Hematopoietic multipotent progenitor cell treated with erythropoietin and hydrocortisone succinate and interleukin-3 and kit ligand, for 15 days (in vitro differentiated cells): Measurements from ENCODE around the gene COL23A1.
"Not testable (repeated sequence)": the region's sequence is repeated elsewhere in the genome, so short reads cannot be mapped to it uniquely, and the experiment has no call there.

Experiments
- DNase-seq: peaks from one replicate; pipeline ENCODE4 v3.0.0-alpha.2; 2015; ENCODE audit warnings: low spot score

COL23A1 gene

DNA sequence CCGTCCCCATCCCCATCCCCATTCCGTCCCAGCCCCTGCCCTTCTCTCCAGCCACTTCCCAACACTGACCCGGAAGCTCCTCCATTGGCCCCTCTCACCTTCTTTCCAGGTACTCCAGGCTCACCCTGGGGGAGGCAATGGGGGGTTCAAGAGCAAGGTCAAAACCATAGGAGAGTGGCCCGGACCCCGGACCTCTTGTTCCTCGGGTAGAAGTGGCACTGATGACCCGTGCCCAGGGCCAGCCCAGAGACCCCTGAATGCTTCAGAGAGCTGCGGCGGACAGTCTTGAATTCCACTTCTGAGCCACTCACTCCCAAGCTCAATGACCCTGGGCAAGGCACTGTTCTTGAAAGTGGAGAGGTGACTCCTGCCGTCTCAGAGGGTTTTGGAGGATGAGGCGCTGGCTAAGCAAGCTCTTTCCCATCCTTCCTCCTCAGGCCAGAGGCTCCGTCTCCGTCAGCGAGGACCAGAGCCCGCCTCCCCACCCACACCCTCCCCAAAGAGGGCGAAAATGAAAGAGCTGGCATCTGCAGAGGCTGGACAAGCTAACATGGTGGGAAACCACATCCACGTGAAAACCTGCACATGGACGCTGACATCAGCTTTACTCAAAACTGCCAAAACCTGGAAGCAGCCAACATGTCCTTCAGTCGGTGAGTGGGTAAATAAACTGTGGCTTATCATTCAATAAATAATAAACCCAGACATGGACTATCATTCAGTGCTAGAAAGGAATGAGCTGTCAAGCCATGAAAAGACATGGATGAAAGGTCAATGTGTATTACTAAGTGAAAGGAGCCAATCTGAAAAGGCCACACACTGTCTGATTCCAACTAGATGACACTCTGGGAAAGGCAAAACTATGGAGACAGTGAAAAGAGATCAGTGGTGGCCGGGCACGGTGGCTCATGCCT, 330.3 kb downstream of the COL23A1 start:
- no peak for DNase-seq

DNA sequence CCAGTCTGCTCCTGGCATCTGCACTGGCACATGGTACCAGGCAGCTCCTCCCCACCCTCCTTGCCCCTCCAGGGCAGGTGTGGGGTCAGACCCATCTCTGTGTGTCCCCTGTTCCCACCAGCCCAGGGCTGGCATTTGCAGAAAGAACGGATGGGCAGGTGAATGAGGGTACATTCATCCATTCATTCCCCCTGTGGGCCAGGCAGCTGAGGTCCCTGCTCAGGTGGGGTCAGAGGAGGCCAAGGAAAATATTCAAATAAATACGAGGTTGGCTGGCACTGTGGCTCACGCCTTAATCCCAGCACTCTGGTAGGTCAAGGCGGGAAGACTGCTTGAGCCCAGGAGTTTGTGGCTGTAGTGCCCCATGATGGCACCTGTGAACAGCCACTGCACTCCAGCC, 332.5 kb downstream of the COL23A1 start:
- no peak for DNase-seq

DNA sequence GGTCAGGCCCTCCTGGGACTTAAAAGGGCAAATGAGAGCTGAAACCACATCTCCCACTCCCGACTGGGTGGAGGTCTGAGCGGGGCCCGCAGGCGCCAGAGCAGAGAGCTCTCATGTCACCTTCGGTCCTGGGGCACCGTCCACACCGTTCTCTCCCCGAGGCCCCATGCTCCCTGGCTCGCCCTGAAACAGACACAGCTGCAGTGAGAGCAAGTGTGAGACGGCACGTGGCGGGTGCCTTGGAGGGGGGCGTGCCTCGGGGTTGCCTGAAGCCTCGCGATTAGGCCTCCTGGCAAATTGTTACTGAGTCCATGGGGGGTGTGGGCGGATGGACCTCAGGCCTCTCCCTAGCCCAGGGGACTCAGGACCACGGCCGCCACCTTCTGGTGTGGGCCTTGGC, 333.4 kb downstream of the COL23A1 start:
- no peak for DNase-seq

GRCh38 chr5:178253632-178254031, 336.6 kb downstream of the COL23A1 start:
- not testable (repeated sequence) for DNase-seq

GRCh38 chr5:178252258-178252657, 337.9 kb downstream of the COL23A1 start:
- DNase-seq, result no peak

DNA sequence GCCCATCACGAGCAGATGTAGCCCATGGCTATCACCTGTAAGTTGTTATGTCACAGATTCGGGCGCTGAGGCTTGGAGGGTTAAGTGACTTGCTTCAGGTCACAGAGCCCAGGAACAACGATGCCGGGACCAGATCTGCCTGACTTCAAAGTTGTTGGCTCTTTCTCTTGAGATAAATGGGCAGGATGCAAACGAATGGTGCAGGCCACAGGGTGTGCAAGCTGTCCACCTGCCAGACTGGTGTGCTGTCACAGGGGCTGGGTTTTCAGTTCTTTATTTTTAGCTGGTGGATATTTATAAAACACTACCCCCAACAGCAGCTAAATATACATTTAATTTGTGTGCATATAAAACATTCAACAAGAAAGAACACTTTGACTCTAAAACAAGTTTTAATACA, 339.9 kb downstream of the COL23A1 start:
- DNase-seq, result no peak

GRCh38 chr5:178249191-178249989, 340.8 kb downstream of the COL23A1 start:
- no peak for DNase-seq

DNA sequence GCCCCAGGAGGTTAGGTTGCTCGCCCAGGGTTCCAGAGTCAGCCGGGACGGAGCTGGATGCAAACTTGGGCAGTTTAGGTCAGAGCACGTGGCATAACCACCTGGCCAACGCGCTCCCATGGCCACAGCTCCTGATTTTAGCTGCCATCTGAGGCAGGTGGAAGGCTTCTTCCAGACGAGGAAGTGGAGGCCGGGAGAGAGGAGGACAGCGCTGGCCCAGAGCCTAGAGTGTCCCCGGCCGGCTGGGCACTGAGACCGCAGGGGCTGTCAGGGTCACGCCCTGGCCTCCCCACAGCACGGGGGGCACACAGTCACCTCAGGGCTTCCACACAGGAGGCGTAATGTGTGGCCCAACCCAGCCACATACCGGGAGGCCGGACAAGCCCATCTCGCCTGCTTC, 341.4 kb downstream of the COL23A1 start:
- no peak for DNase-seq

DNA sequence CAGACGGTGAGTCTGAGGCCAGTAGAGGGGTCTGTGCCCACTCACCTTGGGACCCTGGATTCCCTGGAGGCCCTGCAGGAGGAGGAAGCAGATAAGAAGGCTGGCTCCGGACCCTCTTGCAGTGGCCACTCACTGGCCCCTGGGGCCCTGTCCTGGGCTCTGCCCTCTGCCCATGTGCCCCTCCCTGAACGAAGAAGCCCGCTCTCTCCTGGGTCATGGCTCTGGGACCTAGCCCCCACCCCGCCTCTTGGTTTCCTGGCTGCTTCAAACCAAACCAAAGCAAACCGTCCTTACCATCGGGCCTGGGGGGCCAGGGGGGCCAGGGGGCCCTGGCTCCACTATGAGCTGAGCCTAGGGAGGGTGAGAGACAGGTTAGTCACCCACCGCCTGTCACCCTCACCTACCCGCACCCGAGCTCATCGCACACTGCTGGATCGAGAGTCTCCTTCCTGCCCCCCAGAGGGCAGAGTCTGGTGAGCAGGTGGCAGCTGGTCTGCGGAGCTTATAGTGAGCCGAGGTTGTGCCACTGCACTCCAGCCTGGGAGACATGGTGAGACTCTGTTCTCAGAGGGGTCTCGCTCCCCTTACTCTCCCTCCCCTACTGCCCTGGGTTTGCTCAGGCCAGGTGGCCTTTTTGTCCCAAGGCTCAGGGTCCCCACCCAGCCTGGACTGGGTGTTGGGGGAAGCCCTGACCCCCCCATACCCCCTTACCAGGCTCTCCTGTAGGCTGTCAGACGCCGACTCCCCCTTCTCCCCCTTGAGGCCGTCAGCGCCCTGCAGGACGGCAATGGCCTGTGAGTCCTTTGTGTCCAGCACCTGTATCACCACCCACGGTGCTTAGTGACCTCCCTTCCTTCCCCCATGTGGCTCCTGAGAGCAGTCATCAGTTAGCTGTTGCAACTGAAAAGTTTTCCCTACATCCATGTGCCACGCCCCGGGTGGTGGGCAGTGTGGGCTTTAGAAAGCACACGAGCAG, 342.4 kb downstream of the COL23A1 start:
- DNase-seq, result no peak

GRCh38 chr5:178246624-178247279, 343.4 kb downstream of the COL23A1 start:
- DNase-seq, result no peak

GRCh38 chr5:178245389-178245788, 344.8 kb downstream of the COL23A1 start:
- no peak for DNase-seq

GRCh38 chr5:178244576-178244975, 345.6 kb downstream of the COL23A1 start:
- DNase-seq, result no peak

DNA sequence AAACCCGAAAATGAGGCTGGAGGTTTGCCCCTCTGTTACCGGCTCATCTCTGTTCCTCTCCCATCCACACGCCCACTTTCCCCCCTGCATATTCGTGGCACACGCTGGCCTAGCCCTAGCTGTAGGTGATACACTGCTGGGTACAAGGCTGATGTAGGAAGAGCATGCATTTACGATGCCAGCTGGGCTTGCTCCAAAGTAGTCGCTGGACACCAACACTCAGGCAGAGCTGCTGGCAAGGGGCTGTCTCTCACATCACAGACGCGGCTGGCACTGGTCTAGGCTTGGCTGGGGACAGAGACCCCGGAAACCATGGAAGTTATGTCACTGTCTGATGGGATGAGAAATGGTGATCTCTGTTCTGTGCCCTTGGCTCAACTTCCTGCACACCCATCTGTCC, 347.8 kb downstream of the COL23A1 start:
- no peak for DNase-seq

GRCh38 chr5:178241688-178242231, 348.4 kb downstream of the COL23A1 start:
- no peak for DNase-seq

DNA sequence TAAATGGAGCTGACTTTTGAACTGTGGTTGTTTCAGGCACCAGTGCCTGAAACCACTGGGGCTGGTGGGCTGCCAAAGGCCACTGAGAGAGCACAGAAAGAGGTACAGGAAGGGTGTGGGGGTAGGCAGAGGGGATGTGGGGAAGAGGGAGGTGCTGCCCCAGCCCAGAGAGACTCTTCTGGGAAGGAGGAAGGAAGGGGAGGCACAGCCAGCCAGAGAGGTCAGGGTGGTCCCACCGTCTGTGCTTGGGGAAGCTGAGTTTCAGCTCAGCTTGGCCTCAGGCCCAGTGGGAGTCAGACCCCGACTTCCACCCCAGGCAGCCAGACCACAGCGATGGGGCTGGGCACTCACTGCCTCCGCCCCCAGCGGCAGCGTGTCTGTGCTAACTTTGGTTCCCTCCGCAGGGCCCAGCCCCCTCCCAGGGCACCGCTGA, 348.9 kb downstream of the COL23A1 start:
- DNase-seq, result no peak

DNA sequence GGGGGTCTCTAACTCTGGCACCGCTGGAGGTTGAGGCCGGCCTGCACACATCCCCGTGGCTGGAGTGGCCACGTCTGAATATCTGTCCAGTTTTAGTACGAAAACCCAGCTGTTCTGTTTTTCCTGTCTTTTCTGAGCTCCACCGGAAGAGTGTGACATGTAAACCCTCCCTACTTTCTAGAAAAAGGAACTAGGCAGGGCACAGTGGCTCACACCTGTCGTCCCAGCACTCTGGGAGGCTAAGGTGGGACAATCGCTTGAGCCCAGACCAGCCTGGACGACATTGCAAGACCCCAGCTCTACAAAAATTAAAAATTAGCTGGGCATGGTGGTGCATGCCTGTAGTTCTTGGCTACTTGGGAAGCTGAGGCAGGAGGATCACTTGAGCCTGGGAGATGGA, 349.4 kb downstream of the COL23A1 start:
- DNase-seq, result no peak

- DNase-seq, result no peak
These were observed 349.9 kb downstream of the COL23A1 start for GRCh38 chr5:178240341-178240741.

DNA sequence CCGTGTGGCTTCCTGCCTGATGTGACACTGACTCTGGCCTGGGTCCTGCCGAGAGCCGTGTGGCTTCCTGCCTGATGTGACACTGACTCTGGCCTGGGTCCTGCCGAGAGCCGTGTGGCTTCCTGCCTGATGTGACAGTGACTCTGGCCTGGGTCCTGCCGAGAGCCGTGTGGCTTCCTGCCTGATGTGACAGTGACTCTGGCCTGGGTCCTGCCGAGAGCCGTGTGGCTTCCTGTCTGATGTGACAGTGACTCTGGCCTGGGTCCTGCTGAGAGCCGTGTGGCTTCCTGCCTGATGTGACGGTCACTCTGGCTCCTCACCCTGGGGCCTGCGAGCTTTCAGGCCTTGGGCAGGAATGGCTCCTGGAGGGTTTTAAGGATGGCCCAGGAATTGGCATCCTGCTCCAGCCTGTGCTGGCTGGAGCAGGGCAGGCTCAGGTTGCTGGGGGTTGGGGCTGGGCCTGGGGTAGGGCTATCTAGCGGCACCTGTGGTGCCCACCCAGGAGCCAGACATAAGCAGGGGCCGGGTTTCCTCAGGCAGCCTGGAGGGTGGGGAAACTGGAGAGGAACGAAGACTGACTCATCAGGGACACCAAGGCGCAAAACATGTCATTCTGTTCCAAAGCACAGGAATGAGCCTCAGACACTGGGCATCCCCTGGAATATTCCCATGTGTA, 350.4 kb downstream of the COL23A1 start:
- not testable (repeated sequence) for DNase-seq

- DNase-seq, result no peak
These were observed 351.2 kb downstream of the COL23A1 start for GRCh38 chr5:178238711-178239592.

- no peak for DNase-seq
These were observed 351.9 kb downstream of the COL23A1 start for GRCh38 chr5:178238313-178238635.
